Hematopoietic multipotent progenitor cell treated with erythropoietin and hydrocortisone succinate and interleukin-3 and kit ligand, for 17 days (in vitro differentiated cells): ENCODE results near the gene SLC43A2.
"Not testable (repeated sequence)": the region's sequence is repeated elsewhere in the genome, so short reads cannot be mapped to it uniquely, and the experiment has no call there.

ENCODE experiments used
- DNase-seq: peaks from one replicate; pipeline ENCODE4 v3.0.0-alpha.2; 2015; ENCODE audit warnings: low spot score

The SLC43A2 gene

GRCh38 chr17:1590029-1590746 is 38.4 kb downstream of the SLC43A2 start:
- peak; percentile 78 for DNase-seq

- no peak for DNase-seq
Measured at GRCh38 chr17:1588821-1589585, 39.6 kb downstream of the SLC43A2 start.

- no peak for DNase-seq
Measured at GRCh38 chr17:1584167-1584566, 44.5 kb downstream of the SLC43A2 start.

- DNase-seq = no peak
Measured at GRCh38 chr17:1583556-1583955, 45.1 kb downstream of the SLC43A2 start.

GRCh38 chr17:1582374-1582773 is 46.3 kb downstream of the SLC43A2 start:
- no peak for DNase-seq

GRCh38 chr17:1580979-1581676 is 47.5 kb downstream of the SLC43A2 start:
- DNase-seq = no peak

GRCh38 chr17:1578029-1578428 is 50.6 kb downstream of the SLC43A2 start:
- no peak for DNase-seq

GRCh38 chr17:1577583-1578013 is 51.0 kb downstream of the SLC43A2 start:
- no peak for DNase-seq

GRCh38 chr17:1577182-1577581 is 51.5 kb downstream of the SLC43A2 start:
- peak; percentile 58 for DNase-seq

GRCh38 chr17:1576500-1576899 is 52.1 kb downstream of the SLC43A2 start:
- DNase-seq = no peak

GRCh38 chr17:1574697-1575471 is 53.8 kb downstream of the SLC43A2 start:
- no peak for DNase-seq

GRCh38 chr17:1573932-1574696 is 54.5 kb downstream of the SLC43A2 start:
- DNase-seq = peak; percentile 94

- DNase-seq = not testable (repeated sequence)
Measured at GRCh38 chr17:1572646-1573045, 56.0 kb downstream of the SLC43A2 start.

GRCh38 chr17:1571341-1571704 is 57.3 kb downstream of the SLC43A2 start:
- DNase-seq = no peak

GRCh38 chr17:1568950-1569810 is 59.5 kb downstream of the SLC43A2 start:
- DNase-seq = no peak

GRCh38 chr17:1566505-1567199 is 62.0 kb downstream of the SLC43A2 start:
- no peak for DNase-seq

GRCh38 chr17:1565877-1566276 is 62.8 kb downstream of the SLC43A2 start:
- no peak for DNase-seq

GRCh38 chr17:1563786-1564613 is 64.6 kb downstream of the SLC43A2 start:
- peak; percentile 88 for DNase-seq

GRCh38 chr17:1563471-1563785 is 65.2 kb downstream of the SLC43A2 start:
- DNase-seq = not testable (repeated sequence)
